Duodenal mucosa (tissue), 2 donors: ENCODE data around the gene QRSL1.
"Not testable (repeated sequence)": the region's sequence is repeated elsewhere in the genome, so short reads cannot be mapped to it uniquely, and the experiment has no call there.

ENCODE experiments used
- H3K27ac ChIP-seq: one replicate; pipeline ENCODE4 v1.7.0; 2013; ENCODE audit warnings: low read depth, low read length
- H3K27me3 ChIP-seq, 2 donors: one replicate each; pipeline ENCODE4 v1.7.0; 2013; ENCODE audit warnings: low read length in 2 of 2, control low read depth in 1 of 2; ENCODE audit not compliant: insufficient read depth in 2 of 2, control insufficient read depth in 1 of 2
- H3K36me3 ChIP-seq, 2 donors: one replicate each; pipeline ENCODE4 v1.7.0; 2013; ENCODE audit warnings: low read length in 2 of 2, control low read depth in 1 of 2; ENCODE audit not compliant: insufficient read depth in 2 of 2, control insufficient read depth in 1 of 2
- H3K4me1 ChIP-seq, 2 donors: one replicate each; pipeline ENCODE4 v1.7.0; 2013; ENCODE audit warnings: low read length in 2 of 2, control low read depth in 1 of 2; ENCODE audit not compliant: insufficient read depth in 2 of 2, control insufficient read depth in 1 of 2
- H3K4me3 ChIP-seq, 2 donors: one replicate each; pipeline ENCODE4 v1.7.0; 2013; ENCODE audit warnings: low read length in 2 of 2, low read depth in 1 of 2
- H3K9ac ChIP-seq, 2 donors: one replicate each; pipeline ENCODE4 v1.7.0; 2013; ENCODE audit warnings: low read length in 2 of 2, low read depth in 1 of 2
- H3K9me3 ChIP-seq, 2 donors: one replicate each; pipeline ENCODE4 v1.7.0; 2013; ENCODE audit warnings: low read length in 2 of 2, control low read depth in 1 of 2; ENCODE audit not compliant: control insufficient read depth in 1 of 2

The QRSL1 gene, protein sequence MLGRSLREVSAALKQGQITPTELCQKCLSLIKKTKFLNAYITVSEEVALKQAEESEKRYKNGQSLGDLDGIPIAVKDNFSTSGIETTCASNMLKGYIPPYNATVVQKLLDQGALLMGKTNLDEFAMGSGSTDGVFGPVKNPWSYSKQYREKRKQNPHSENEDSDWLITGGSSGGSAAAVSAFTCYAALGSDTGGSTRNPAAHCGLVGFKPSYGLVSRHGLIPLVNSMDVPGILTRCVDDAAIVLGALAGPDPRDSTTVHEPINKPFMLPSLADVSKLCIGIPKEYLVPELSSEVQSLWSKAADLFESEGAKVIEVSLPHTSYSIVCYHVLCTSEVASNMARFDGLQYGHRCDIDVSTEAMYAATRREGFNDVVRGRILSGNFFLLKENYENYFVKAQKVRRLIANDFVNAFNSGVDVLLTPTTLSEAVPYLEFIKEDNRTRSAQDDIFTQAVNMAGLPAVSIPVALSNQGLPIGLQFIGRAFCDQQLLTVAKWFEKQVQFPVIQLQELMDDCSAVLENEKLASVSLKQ

DNA sequence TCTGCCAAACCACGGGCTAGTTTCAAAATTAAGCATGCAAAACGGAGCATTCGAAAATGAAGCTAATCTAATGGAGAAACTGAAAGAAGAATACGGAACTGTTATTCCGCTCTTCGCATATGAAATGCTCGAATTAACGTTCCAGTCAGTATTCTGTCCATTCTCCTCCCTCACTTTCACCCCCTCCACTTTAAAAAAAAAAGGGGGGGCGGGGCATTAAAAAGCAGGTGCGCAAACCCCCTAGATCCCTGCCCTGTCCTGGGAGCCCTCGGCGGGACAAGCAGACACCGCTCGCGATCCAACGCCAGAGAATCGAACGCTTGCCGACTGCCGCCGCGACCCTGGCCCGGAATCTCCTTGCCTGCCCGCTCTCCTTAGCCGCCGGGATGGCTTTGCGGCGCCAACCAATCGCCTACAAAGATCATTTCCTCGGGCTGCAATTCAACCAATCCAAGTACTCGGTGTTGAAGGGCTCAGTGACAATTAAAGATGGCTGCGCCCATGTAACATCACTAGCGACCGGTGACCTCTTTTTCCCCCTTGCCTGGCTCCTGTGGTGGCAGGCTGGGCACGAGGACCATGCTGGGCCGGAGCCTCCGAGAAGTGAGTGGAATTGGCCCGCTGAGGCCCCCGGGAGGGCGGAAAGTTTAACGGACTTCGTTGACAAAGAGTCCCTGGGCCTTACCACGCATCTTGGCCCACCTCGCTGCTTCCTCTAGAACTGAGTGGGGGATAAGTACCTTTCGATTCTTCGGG lies at the start of gene QRSL1, which contains the start of gene RTN4IP1:
QRSL1 (plus strand) TSS at position 476 of the 756 bp plus-strand sequence; CDS start at position 580, 104 bp downstream.
RTN4IP1 (minus strand) TSS at position 396 of the 756 bp plus-strand sequence. CDS start 477 bp downstream, outside the sequence.
- H3K27me3 ChIP-seq, result no peaks in the 10 kb centered on the region
- H3K9ac ChIP-seq, result peak within 1 kb of the TSS; percentile 79 to 90
- H3K36me3 ChIP-seq, result no peaks in the 10 kb centered on the region
- peak within 1 kb of the TSS; percentile 92 to 97 for H3K4me3 ChIP-seq
- peaks cover 8 to 18% of the 10 kb centered on the region in 2 donors for H3K4me1 ChIP-seq
- peak within 1 kb of the TSS; percentile 60 for H3K27ac ChIP-seq
- H3K9me3 ChIP-seq, result no peaks in the 10 kb centered on the region

DNA sequence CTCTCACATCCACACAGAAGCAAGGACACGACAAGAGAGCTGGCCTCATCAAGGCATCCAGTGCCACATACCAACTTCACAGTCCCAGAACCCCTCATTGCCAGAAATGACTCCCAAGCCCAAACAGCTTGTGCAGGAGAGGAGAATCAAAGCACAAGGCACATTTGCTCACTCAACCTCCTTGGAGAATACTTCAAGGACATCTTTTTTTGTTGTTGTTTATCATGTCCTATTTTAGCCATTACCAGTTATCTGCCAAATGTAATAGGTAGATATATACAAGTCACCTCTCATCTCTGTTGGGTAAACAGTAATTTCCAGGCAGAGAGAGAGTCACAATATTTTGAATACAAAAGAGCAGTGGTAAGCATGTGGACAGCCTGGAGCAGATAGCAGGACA lies 47.9 kb upstream of the QRSL1 start:
- peaks cover 8 to 29% of the 10 kb centered on the region in 2 donors for H3K36me3 ChIP-seq
- H3K4me1 ChIP-seq, result no peaks in the 10 kb centered on the region
- H3K27ac ChIP-seq, result no peak overlapping the region
- no peak overlapping the region for H3K4me3 ChIP-seq
- H3K9me3 ChIP-seq, result no peaks in the 10 kb centered on the region
- H3K9ac ChIP-seq, result no peak overlapping the region
- no peaks in the 10 kb centered on the region for H3K27me3 ChIP-seq

DNA sequence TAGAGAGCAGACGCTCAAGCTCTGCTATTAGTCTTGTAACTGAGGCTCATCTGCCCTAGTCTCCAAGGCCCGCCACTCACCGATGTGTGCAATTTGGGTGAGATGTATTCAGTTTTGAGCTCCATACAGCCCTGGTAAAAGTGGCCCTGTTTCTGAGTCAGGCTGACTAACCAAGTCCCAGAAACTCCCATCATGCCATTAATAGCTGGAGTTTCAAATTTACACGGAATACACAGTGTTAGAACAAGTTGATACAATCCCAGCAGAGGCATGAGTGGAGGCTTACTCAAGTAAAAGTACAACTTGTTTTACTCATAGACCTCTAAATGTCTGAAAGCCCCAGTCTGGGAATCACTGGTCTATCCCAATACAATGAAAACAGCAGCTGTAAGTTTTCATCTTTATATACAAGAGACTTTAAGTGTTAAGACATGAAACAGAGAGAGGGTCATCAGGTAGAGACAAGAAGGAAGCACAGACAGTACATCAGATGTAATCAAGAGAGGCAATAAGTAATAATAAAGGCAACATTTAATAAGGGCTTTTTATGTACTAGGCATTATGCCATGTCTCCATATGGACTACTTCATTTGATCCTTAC lies 42.5 kb upstream of the QRSL1 start:
- no peaks in the 10 kb centered on the region for H3K4me1 ChIP-seq
- H3K4me3 ChIP-seq, result no peak overlapping the region
- H3K9me3 ChIP-seq, result no peaks in the 10 kb centered on the region
- H3K36me3 ChIP-seq, result peaks cover 8 to 43% of the 10 kb centered on the region in 2 donors
- no peaks in the 10 kb centered on the region for H3K27me3 ChIP-seq
- H3K27ac ChIP-seq, result no peak overlapping the region
- H3K9ac ChIP-seq, result no peak overlapping the region

DNA sequence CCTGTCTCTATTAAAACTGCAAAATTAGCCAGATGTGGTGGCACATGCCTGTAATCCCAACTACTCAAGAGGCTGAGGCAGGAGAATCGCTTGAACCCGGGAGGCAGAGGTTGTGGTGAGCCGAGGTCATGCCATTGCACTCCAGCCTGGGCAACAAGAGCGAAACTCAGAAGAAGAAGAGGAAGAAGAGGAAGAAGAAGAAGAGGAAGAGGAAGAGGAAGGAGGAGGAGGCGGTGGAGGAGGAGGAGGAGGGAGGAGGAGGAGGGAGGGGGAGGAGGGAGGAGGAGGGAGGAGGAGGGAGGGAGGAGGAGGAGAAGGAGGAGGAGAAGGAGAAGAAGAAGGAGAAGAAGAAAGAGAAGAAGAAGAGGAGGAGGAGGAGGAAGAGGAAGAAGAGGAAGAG lies 40.4 kb upstream of the QRSL1 start:
- H3K4me3 ChIP-seq, H3K27ac ChIP-seq, H3K9ac ChIP-seq, H3K4me1 ChIP-seq, H3K27me3 ChIP-seq, H3K9me3 ChIP-seq: not testable (repeated sequence)
- peaks cover 0 to 32% of the 10 kb centered on the region in 2 donors for H3K36me3 ChIP-seq

DNA sequence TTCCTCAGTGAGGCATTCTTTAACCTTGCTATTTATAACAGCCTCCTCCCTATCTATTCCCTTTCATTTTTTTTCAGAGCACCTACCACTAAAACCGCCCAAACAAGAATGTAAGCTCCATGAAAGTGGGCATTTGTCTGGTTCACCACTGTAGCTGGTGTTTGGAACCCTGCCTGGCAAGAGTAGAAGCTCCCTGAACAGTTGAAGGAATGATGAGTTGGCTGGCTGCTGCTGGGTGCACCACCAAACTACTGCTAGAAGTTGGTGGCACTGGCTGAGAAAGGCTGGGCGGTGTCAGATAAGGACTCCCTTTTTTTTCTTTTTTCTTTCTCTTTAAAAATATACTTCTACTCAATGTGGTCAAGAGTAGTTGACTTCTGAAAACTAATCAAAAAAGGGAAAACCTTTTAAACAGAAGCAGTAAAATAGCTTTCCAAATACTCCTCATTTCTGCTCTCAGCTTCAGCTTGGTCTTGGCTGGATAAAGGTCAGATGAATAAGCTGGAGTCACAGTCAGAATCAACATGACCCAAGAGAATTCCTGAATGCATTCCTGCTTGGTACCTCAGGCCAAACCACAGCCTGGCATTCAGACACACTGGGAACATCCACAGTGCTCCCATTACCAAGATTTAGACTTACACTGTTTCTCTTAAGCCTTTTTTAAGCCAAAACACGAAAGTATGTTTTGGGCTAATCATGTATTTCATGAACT lies 38.1 kb upstream of the QRSL1 start:
- peaks cover 0 to 27% of the 10 kb centered on the region in 2 donors for H3K36me3 ChIP-seq
- H3K27me3 ChIP-seq, result no peaks in the 10 kb centered on the region
- no peak overlapping the region for H3K4me3 ChIP-seq
- H3K27ac ChIP-seq, result no peak overlapping the region
- no peak overlapping the region for H3K9ac ChIP-seq
- no peaks in the 10 kb centered on the region for H3K4me1 ChIP-seq
- H3K9me3 ChIP-seq, result no peaks in the 10 kb centered on the region

DNA sequence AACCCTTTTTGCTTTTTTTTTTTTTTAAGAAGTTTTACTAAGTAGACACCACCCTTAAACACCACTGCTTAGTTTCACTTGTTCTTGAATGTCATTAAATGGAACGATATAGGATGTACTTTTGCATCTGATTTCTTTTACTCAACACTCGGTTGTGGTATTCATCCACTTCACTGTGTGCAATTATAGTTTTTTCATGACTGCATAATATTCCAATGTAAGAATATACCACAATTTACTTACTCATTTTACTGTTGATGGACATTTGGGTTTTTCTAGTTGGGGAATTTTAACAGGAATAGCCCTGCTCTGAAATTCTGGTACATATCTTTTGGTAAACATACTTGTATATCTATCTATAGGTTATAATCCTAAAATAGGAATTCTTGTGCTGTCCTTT lies 29.9 kb upstream of the QRSL1 start:
- Histone ChIP-seq H3K27me3 (no peaks in the 10 kb centered on the region), H3K36me3 (peaks cover 0 to 3% of the 10 kb centered on the region in 2 donors), H3K27ac (no peak overlapping the region), H3K9me3 (no peaks in the 10 kb centered on the region), H3K9ac (no peak overlapping the region), H3K4me1 (no peaks in the 10 kb centered on the region), H3K4me3 (no peak overlapping the region)

DNA sequence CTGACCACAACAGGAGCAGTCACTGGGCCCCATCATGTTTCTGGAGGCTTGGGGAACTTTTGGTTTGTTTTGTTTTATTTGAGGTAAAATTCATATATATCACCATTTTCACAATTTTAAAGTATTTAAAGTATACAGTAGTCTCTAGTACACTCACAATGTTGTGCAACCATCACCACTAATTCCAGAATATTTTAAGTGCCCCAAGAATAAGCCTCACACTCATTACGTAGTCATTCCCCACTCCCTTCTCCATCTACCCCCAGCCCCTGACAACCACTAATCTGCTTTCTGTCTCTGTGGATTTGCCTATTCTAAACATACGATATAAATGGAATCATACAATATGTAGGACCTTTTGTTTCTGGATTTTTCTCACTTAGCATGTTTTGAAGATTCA lies 29.0 kb upstream of the QRSL1 start:
- no peaks in the 10 kb centered on the region for H3K9me3 ChIP-seq
- no peak overlapping the region for H3K9ac ChIP-seq
- no peaks in the 10 kb centered on the region for H3K27me3 ChIP-seq

DNA sequence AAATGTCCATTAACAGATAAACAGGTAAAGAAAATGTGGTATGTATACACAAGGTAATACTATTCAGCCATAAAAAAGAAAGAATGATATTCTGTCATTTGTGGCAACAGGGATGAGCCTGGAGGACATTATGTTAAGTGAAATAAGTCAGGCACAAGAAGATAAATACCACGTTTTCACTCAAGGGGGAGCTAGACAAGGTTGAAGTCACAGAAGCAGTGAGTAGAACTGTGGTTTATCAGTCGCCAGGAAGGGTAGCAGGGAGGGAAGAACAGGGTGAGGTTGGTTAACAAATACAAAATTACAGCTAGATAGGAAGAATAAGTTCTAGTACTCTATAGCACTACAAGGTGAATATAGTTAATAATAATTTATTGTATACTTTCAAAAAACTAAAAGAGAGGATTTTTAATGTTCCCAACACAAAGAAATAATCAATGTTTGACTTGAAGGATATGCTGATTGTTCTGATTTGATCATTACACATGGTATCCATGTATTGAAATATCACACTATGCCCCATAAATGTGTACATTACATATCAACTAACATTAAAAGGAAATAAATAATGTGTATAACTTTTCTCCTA lies 21.2 kb upstream of the QRSL1 start:
- Histone ChIP-seq H3K4me1 (no peaks in the 10 kb centered on the region), H3K9me3 (no peaks in the 10 kb centered on the region), H3K4me3 (no peak overlapping the region), H3K36me3 (peaks cover 0 to 5% of the 10 kb centered on the region in 2 donors), H3K27me3 (no peaks in the 10 kb centered on the region), H3K27ac (no peak overlapping the region), H3K9ac (no peak overlapping the region)

More for the DNA sequence above, 29.0 kb upstream of the QRSL1 start:
- Histone ChIP-seq H3K27ac (no peak overlapping the region), H3K4me1 (no peaks in the 10 kb centered on the region), H3K36me3 (peaks cover 0 to 8% of the 10 kb centered on the region in 2 donors), H3K4me3 (no peak overlapping the region)

DNA sequence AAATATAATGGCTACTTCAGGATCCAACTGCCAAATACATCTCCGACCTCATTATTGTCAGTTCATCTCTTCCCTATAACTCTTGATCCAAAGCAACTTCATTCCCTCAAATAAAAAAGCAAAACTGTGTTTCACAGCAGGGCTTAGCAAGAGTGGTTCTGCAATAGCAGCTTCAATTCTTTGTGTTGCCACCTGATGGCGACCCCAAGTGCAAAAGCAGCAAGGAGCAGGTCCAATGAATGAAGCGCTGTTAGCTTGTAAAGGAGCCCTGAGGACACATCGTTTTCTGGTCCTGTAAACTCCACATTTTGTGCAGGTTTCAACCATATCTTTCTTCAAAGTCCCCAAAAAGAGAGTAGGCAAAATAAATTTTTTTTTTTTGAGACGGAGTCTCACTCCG lies 19.7 kb upstream of the QRSL1 start:
- H3K9ac ChIP-seq, result no peak overlapping the region
- H3K4me1 ChIP-seq, result no peaks in the 10 kb centered on the region
- no peaks in the 10 kb centered on the region for H3K27me3 ChIP-seq
- no peak overlapping the region for H3K4me3 ChIP-seq
- H3K36me3 ChIP-seq, result peaks cover 0 to 10% of the 10 kb centered on the region in 2 donors
- H3K9me3 ChIP-seq, result no peaks in the 10 kb centered on the region
- H3K27ac ChIP-seq, result no peak overlapping the region
